WTC11 (cell line): ENCODE measurements around the gene TPT1. TPM values are rescaled to one million over a fixed set of nuclear protein-coding genes. Genes with fewer than 3 reads are reported as not detected.

Experiments used
- ATAC-seq: fragments of 200-7000 bp; cut with Tn5 transposase; 2 replicates; pipeline ENCODE4 v1.10.0; 2021; ENCODE audit warnings: mild to moderate bottlenecking, moderate library complexity
- CTCF ChIA-PET: fragments of 300-600 bp; sonication (Branson Sonifier 250); formaldehyde crosslinking; loops from one replicate; lab custom pipeline; 2021; ENCODE audit warnings: antibody characterized with exemption; lab: Charles Lee
- POLR2A ChIA-PET: fragments of 350-600 bp; sonication (Branson Sonifier 250); formaldehyde crosslinking; loops from one replicate; lab custom pipeline; 2021; ENCODE audit warnings: antibody characterized with exemption; lab: Charles Lee
- DNase-seq: peaks from one replicate; pipeline ENCODE4 v3.0.0; 2021; ENCODE audit warnings: low spot score
- H3K27ac Mint-ChIP-seq: 2 replicates; pipeline ENCODE4 v1.8.0; 2021; ENCODE audit warnings: mixed read lengths
- H3K27me3 Mint-ChIP-seq: 2 replicates; pipeline ENCODE4 v1.8.0; 2021; ENCODE audit warnings: low read depth, mild to moderate bottlenecking, moderate library complexity, mixed read lengths
- H3K36me3 Mint-ChIP-seq: 2 replicates; pipeline ENCODE4 v1.8.0; 2021; ENCODE audit warnings: mixed read lengths
- H3K4me1 Mint-ChIP-seq: 2 replicates; pipeline ENCODE4 v1.8.0; 2022; ENCODE audit warnings: mixed read lengths
- H3K4me3 Mint-ChIP-seq: 2 replicates; pipeline ENCODE4 v1.8.0; 2021; ENCODE audit warnings: mild to moderate bottlenecking, moderate library complexity, mixed read lengths
- H3K9me3 Mint-ChIP-seq: 2 replicates; pipeline ENCODE4 v1.8.0; 2021; ENCODE audit warnings: mixed read lengths
- GRHL2 ChIP-seq: fragments of 250-450 bp; sonication (Bioruptor Pico); IDR thresholded peaks from 2 replicates; pipeline ENCODE4 v1.8.0; 2022; ENCODE audit warnings: mild to moderate bottlenecking, moderate library complexity; ENCODE audit not compliant: insufficient replicate concordance, severe bottlenecking
- GTF2I ChIP-seq: fragments of 250-450 bp; sonication (Bioruptor Pico); conservative IDR thresholded peaks from 2 replicates; pipeline ENCODE4 v1.4.0; 2021; ENCODE audit warnings: mild to moderate bottlenecking
- MLX ChIP-seq: sonication (generic); formaldehyde crosslinking; IDR thresholded peaks from 2 replicates; pipeline ENCODE4 v1.8.1; 2023; ENCODE audit warnings: mild to moderate bottlenecking, missing genetic modification reagents, moderate library complexity
- NR2C2 ChIP-seq: sonication (generic); formaldehyde crosslinking; IDR thresholded peaks from 2 replicates; pipeline ENCODE4 v1.8.0; 2022; ENCODE audit warnings: mild to moderate bottlenecking, missing genetic modification reagents
- RORB ChIP-seq: fragments of 250-450 bp; sonication (Bioruptor Pico); IDR thresholded peaks from 2 replicates; pipeline ENCODE4 v1.9.0; 2021; ENCODE audit warnings: mild to moderate bottlenecking
- SOX15 ChIP-seq: fragments of 250-450 bp; sonication (Bioruptor Pico); IDR thresholded peaks from 2 replicates; pipeline ENCODE4 v1.9.0; 2021; ENCODE audit warnings: mild to moderate bottlenecking
- TP53 ChIP-seq: sonication (generic); formaldehyde crosslinking; IDR thresholded peaks from 2 replicates; pipeline ENCODE4 v1.8.1; 2023; ENCODE audit warnings: mild to moderate bottlenecking, missing genetic modification reagents
- ZNF281 ChIP-seq: sonication (generic); formaldehyde crosslinking; IDR thresholded peaks from 2 replicates; pipeline ENCODE4 v1.8.0; 2023; ENCODE audit warnings: mild to moderate bottlenecking, missing genetic modification reagents
- ZNF423 ChIP-seq: fragments of 250-450 bp; sonication (Bioruptor Pico); IDR thresholded peaks from 2 replicates; pipeline ENCODE4 v2.1.2; 2022; ENCODE audit warnings: mild to moderate bottlenecking, moderate library complexity
- total RNA-seq: library from RNA; stranded (reverse); gene quantifications from 3 replicates; pipeline ENCODE4 v1.2.3, GENCODE V29; 2021
- TF ChIP-seq, protein P1 (sequence below): sonication (generic); formaldehyde crosslinking; conservative IDR thresholded peaks from 2 replicates; pipeline ENCODE4 v1.8.1; 2023; ENCODE audit warnings: mild to moderate bottlenecking, low read depth, missing genetic modification reagents, moderate library complexity
- TF ChIP-seq, protein P2 (sequence below): sonication (generic); formaldehyde crosslinking; IDR thresholded peaks from 2 replicates; pipeline ENCODE4 v1.8.0; 2022; ENCODE audit warnings: mild to moderate bottlenecking, missing genetic modification reagents
- TF ChIP-seq, protein P3 (sequence below): sonication (generic); formaldehyde crosslinking; IDR thresholded peaks from 2 replicates; pipeline ENCODE4 v1.8.1; 2022; ENCODE audit warnings: low read depth, missing genetic modification reagents, borderline replicate concordance
- TF ChIP-seq, protein P4 (sequence below): fragments of 250-450 bp; sonication (Bioruptor Pico); IDR thresholded peaks from 2 replicates; pipeline ENCODE4 v2.1.2; 2022; ENCODE audit warnings: mild to moderate bottlenecking, moderate library complexity
- TF ChIP-seq, protein P5 (sequence below): fragments of 250-450 bp; sonication (Bioruptor Pico); IDR thresholded peaks from 2 replicates; pipeline ENCODE4 v1.8.0; 2021; ENCODE audit warnings: mild to moderate bottlenecking

Gene TPT1
- total RNA-seq, 1 experiment from 2014 or later, result 1,861 TPM

GRCh38 chr13:45314822-45315221 is 26.2 kb downstream of the TPT1 start:
- Mint-ChIP-seq H3K9me3 (no peaks in the 10 kb centered on the region), H3K4me3 (no peak overlapping the region), H3K36me3 (no peaks in the 10 kb centered on the region), H3K4me1 (peaks cover 18% of the 10 kb centered on the region), H3K27me3 (no peaks in the 10 kb centered on the region), H3K27ac (no peak overlapping the region)
- ChIA-PET POLR2A (interaction anchor here (1.0 kb wide), 1 partner anchor 27 kb away, joined by 4 read pairs; the partner anchor contains the start of gene TPT1), CTCF (interaction anchor here (0.6 to 1.0 kb wide), 2 partner anchors 17 to 268 kb away, joined by 3 read pairs; no protein-coding TSS in a partner anchor)
- no peak for DNase-seq
- no peak for ATAC-seq
- TF ChIP-seq TP53 (CRISPR knock-in tag) (no peak), RORB (CRISPR knock-in tag) (no peak), NR2C2 (CRISPR knock-in tag) (no peak), GRHL2 (CRISPR knock-in tag) (no peak), SOX15 (CRISPR knock-in tag) (no peak), GTF2I (CRISPR knock-in tag) (no peak), MLX (CRISPR knock-in tag) (no peak), ZNF281 (CRISPR knock-in tag) (no peak), ZNF423 (CRISPR knock-in tag) (no peak)
- TF ChIP-seq, protein P1, sequence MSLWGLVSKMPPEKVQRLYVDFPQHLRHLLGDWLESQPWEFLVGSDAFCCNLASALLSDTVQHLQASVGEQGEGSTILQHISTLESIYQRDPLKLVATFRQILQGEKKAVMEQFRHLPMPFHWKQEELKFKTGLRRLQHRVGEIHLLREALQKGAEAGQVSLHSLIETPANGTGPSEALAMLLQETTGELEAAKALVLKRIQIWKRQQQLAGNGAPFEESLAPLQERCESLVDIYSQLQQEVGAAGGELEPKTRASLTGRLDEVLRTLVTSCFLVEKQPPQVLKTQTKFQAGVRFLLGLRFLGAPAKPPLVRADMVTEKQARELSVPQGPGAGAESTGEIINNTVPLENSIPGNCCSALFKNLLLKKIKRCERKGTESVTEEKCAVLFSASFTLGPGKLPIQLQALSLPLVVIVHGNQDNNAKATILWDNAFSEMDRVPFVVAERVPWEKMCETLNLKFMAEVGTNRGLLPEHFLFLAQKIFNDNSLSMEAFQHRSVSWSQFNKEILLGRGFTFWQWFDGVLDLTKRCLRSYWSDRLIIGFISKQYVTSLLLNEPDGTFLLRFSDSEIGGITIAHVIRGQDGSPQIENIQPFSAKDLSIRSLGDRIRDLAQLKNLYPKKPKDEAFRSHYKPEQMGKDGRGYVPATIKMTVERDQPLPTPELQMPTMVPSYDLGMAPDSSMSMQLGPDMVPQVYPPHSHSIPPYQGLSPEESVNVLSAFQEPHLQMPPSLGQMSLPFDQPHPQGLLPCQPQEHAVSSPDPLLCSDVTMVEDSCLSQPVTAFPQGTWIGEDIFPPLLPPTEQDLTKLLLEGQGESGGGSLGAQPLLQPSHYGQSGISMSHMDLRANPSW (CRISPR knock-in tag), result no peak
- TF ChIP-seq, protein P2, sequence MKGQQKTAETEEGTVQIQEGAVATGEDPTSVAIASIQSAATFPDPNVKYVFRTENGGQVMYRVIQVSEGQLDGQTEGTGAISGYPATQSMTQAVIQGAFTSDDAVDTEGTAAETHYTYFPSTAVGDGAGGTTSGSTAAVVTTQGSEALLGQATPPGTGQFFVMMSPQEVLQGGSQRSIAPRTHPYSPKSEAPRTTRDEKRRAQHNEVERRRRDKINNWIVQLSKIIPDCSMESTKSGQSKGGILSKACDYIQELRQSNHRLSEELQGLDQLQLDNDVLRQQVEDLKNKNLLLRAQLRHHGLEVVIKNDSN (CRISPR knock-in tag), result no peak
- TF ChIP-seq, protein P3, sequence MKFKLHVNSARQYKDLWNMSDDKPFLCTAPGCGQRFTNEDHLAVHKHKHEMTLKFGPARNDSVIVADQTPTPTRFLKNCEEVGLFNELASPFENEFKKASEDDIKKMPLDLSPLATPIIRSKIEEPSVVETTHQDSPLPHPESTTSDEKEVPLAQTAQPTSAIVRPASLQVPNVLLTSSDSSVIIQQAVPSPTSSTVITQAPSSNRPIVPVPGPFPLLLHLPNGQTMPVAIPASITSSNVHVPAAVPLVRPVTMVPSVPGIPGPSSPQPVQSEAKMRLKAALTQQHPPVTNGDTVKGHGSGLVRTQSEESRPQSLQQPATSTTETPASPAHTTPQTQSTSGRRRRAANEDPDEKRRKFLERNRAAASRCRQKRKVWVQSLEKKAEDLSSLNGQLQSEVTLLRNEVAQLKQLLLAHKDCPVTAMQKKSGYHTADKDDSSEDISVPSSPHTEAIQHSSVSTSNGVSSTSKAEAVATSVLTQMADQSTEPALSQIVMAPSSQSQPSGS (CRISPR knock-in tag), result no peak
- TF ChIP-seq, protein P4, sequence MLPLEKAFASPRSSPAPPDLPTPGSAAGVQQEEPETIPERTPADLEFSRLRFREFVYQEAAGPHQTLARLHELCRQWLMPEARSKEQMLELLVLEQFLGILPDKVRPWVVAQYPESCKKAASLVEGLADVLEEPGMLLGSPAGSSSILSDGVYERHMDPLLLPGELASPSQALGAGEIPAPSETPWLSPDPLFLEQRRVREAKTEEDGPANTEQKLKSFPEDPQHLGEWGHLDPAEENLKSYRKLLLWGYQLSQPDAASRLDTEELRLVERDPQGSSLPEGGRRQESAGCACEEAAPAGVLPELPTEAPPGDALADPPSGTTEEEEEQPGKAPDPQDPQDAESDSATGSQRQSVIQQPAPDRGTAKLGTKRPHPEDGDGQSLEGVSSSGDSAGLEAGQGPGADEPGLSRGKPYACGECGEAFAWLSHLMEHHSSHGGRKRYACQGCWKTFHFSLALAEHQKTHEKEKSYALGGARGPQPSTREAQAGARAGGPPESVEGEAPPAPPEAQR (CRISPR knock-in tag), result no peak
- TF ChIP-seq, protein P5, sequence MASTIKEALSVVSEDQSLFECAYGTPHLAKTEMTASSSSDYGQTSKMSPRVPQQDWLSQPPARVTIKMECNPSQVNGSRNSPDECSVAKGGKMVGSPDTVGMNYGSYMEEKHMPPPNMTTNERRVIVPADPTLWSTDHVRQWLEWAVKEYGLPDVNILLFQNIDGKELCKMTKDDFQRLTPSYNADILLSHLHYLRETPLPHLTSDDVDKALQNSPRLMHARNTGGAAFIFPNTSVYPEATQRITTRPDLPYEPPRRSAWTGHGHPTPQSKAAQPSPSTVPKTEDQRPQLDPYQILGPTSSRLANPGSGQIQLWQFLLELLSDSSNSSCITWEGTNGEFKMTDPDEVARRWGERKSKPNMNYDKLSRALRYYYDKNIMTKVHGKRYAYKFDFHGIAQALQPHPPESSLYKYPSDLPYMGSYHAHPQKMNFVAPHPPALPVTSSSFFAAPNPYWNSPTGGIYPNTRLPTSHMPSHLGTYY (CRISPR knock-in tag), result no peak
